GM18951 (cell line): Measurements from ENCODE around the gene SALL4.
"Not testable (repeated sequence)": the region's sequence is repeated elsewhere in the genome, so short reads cannot be mapped to it uniquely, and the experiment has no call there.

Source experiments
- POLR2A ChIP-seq: IDR thresholded peaks from 4 replicates; pipeline ENCODE4 v1.6.1; 2011; ENCODE audit warnings: mild to moderate bottlenecking; ENCODE audit not compliant: insufficient read length, insufficient read depth; ENCODE audit errors: extremely low read depth
- in situ Hi-C: fragments of 300-500 bp; cut with MboI; formaldehyde crosslinking; loops from one replicate; pipeline ENCODE4 v1.12.0; 2022; ENCODE audit warnings: low sequenced_read_pairs, mixed read lengths, inconsistent platforms; ENCODE audit not compliant: unreplicated experiment

Gene SALL4

DNA sequence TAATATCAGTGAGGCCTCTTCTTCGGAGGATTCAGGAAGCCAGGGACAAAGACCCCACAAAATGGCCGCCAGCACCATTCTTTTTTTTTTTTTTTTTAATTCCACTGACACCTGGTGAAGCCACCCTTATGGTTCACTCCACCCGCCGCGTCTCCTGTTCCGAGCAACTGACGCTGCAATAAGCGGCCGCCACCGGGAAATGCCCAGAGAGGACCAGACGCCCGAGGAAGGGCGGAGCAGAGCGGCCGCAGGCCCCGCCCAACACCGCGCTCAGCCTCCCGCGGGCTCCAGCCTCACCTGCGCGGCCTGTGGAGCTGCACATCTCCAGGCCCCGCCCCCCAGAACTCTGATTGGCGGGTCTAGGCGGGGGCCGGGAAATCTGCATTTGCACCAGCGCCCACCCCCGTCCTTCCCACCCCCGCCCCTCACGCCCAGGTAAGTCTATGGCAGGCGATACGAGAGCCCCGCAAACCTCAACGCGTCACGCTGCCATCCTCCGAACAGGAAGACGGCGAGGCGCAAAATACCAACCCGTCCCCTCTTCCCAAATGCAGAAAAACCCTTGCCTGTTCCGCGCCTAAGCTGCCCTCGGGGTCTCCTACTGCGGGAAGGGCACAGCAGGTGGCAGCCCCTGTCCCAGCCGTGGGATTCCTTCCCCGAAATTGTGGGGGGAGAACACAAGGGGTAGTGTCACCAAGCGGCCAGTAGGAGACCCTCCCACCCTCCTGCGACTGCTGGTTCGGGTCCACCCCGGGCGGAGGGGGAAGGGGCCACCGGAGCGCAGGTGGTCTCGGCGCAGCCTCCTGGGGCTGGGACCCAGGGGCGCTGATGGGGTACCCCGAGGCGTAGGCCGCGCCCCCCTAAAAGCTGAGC is 35.1 kb downstream of the SALL4 start:
- in situ Hi-C loops = no loop called here

GRCh38 chr20:51765381-51765780 is 36.9 kb downstream of the SALL4 start:
- in situ Hi-C loops = not testable (repeated sequence)

More for the DNA sequence above, 35.1 kb downstream of the SALL4 start:
- TF ChIP-seq POLR2A = no peak

DNA sequence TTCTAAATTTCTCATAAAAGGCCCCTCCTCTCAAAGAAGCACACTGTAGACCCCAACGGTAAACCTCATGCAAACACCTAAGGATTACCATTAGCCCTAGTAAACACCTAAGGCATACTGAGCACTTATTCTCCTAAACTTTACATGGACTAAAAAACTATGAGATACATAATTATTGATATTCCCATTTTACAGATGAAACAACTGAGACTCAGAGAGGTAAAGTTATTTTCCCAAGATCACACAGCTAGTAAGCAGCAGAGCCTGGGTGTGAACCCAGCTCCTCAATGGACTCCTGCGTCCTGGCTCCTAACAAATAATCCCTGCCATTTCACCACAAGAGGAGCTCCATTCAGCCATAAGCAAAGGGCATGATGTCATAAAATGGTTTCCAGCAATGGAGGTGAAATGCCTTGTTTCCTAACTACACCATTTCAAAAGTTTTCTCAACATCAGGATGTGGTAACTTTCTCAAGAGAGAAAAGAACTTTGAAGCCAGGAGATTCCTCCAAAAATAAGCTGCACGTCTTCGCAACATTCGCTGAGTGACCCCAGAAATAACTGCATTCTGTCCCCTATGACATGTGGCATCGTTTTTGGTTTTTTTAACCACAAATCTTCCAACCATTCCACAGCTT is 38.2 kb downstream of the SALL4 start:
- no peak for TF ChIP-seq POLR2A
- in situ Hi-C loops = no loop called here

DNA sequence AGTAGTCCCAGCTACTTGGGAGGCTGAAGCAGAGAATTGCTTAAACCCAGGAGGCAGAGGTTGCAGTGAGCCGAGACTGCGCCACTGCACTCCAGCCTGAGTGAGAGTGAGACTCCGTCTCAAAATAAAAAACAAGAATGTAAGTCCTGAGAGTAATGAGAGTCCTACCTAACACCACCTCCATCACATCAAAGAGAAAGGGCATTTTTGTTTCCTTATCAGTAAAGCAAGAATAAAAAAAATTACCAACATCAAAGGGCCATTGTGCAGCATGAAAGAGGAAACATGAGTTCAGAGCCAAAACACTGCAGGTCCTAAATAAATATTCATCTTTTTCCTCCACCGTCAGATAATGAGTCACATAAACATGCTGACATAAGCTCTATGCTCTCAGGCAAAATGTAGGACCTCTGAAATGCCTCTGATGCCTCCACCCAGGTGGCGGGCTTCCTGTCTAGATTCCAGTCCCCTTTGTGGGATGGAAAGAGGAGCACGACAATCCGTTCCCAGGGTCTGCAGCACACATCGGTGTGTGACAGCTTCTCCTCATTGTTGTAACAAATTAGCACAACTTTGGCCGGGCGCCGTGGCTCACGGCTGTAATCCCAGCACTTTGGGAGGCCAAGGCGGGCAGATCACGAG is 41.3 kb downstream of the SALL4 start:
- TF ChIP-seq POLR2A = no peak
- in situ Hi-C loops = no loop called here

DNA sequence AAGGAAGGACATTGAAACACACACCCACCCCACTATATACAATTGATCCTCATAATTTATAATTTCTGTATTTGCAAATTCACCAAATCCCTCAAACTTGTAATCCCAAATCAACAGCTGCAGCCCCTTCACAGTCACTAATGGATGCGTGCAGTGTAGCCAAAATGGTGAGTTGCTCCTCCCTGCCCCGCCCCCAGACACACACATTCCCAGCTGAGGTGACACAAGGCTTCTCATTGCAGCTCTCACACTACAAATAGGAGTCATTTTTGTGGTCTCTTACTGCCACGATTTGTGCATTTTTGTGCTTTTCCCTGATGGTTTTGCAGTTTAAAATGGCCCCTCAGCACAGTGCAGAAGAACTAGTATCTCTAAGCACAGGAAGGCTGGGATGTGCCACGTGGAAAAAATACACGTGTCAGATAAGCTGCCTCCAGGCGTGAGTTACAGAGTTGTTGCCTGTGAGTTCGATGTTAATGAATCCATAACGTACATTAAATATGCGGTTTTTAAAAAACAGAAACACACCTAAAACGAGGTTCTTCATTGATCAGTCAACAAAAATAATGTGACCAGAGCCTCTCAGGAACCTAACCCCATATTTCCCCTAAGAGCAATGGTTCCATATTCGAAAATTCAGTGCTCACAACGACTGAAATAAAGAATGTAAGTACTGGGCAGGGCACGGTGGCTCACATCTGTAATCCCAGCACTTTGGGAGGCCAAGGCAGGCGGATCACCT is 42.4 kb downstream of the SALL4 start:
- TF ChIP-seq POLR2A = no peak
- in situ Hi-C loops = no loop called here

- no peak for TF ChIP-seq POLR2A
- in situ Hi-C loops = no loop called here
Observed at GRCh38 chr20:51758978-51759544, 43.3 kb downstream of the SALL4 start.

GRCh38 chr20:51757226-51757625 is 45.1 kb downstream of the SALL4 start:
- in situ Hi-C loops = no loop called here
- no peak for TF ChIP-seq POLR2A

DNA sequence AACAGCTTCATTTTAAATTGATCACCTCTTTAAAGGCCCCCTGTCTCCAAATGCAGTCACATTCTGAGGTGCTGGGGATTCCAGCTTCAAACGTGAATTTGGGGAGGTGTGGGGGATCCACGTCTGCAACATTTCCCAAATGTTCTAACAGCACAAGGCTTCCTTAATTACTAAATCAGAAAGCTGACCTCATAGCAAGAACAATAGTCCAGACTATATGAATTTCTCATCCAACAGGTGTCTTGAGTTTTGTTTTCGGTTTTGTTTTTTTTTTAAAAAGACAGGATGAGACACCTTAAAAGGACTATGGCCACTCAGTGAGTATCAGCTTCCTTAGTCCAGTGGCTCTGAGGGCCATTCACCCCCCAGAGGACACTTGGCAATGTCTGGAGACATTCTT is 45.7 kb downstream of the SALL4 start:
- TF ChIP-seq POLR2A = no peak
- in situ Hi-C loops = no loop called here

GRCh38 chr20:51753220-51753619 is 49.1 kb downstream of the SALL4 start:
- in situ Hi-C loops = not testable (repeated sequence)

DNA sequence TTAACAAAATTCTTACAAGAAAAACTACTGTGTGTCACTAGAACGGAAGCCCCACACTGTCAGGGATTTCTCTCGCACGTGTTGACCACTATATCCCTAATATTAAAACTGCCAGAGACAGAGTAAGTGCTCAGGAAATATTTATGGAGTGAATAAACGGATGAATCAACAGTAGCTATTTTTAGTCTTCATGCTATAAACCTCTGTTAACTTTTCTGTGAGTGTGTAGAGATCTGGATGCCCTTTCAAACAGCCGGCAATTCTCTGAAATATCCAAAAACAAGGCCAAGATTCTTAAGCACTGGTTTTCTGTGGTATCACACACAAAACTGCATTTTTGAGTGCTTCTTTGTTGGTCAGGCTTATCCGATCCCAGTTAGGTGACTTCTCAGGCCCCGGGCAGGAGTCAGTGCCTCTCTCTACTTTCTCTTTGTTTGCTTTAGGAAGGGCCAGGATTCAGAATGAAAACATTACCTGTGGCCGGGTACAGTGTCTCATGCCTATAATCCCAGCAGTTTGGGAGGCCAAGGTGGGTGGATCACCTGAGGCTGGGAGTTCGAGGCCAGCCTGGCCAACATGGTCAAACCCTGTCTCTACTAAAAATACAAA is 49.9 kb downstream of the SALL4 start:
- no peak for TF ChIP-seq POLR2A
- in situ Hi-C loops = no loop called here

DNA sequence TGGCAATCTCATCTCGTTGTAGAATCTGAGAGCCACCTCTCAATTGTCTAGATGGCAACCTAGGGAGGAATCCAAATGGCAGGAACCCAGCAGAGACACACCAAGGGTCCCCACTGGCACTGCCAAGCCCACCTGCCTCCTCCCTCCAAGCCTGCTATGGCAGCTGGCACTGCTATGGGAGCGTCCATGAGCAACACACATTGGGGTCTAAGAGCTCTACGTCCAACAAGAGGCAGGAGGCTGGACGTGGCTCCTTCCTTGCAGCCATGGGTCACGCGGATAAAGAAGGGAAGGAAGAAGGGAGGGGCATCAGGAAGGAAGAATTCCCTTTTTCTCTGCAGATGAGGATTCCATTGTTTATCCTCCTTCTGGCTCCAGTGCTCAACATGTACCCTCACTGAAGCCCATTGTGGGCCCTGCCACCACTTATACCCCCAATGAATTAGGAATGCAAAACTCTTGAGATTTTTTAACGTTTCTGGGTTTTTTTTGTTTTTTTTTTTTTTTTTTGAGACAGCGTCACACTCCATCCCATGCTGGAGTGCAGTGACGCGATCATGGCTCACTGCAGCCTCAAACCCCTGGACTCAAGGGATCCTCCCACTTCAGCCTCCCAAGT is 51.4 kb downstream of the SALL4 start:
- in situ Hi-C loops = no loop called here
- no peak for TF ChIP-seq POLR2A

DNA sequence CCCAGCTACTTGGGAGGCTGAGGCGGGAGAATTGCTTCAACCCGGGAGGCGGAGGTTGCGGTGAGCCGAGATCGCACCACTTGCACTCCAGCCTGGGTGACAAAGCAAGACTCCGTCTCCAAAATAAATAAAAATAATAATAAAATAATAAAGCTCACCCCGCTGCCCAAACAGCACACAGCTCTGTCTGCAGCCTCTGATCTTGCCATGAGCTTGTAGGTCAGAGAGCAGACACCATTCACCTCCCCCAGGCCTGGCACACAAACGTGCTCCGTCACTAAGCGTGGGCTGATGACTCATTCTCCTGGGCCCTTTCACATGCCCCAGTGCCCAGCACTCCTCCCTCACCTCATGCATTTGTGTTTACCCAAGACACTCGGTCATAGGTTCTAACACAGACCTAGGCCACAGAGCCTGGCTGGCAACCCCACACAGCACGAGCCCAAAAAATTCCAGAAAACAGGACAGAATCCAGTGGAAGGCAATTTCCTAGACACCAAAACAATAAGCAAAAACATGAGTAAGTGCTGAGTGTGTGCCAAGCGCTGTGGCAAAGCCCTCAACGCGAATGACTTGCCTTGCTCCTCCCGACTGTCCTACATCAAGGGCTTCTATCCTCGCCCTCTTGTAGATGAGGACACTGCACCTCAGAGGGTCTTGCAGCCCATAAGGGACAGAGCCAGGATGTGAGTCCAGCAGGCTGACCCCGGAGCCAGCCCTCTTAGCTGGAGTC is 52.1 kb downstream of the SALL4 start:
- in situ Hi-C loops = no loop called here
- no peak for TF ChIP-seq POLR2A
